ENCODE data around the gene CRELD1. TPM values are rescaled to one million over a fixed set of nuclear protein-coding genes. Genes with fewer than 3 reads are reported as not detected.

The CRELD1 gene
- total RNA-seq, 1 donor from 2014 or later: 16.9 TPM

Other genes starting within 250 kb of the CRELD1 start
- 0.48 and 1.3 TPM in 2 replicates for gene CPNE9, start 230.0 kb upstream of the CRELD1 start, total RNA-seq
- 36.9 and 39.2 TPM in 2 replicates for gene BRPF1, start 202.1 kb upstream of the CRELD1 start, total RNA-seq
- 38.6 and 39.8 TPM in 2 replicates for gene OGG1, start 183.9 kb upstream of the CRELD1 start, total RNA-seq
- 19.5 and 22.5 TPM in 2 replicates for gene CAMK1, start 163.9 kb upstream of the CRELD1 start, total RNA-seq
- 70.0 and 73.2 TPM in 2 replicates for gene TADA3, start 141.4 kb upstream of the CRELD1 start, total RNA-seq
- gene ARPC4, start 140.8 kb upstream of the CRELD1 start, total RNA-seq: 147 and 156 TPM in 2 replicates
- 28.3 and 31.0 TPM in 2 replicates for gene TTLL3, start 123.6 kb upstream of the CRELD1 start, total RNA-seq
- 55.2 and 58.0 TPM in 2 replicates for gene RPUSD3, start 89.8 kb upstream of the CRELD1 start, total RNA-seq
- gene CIDEC, start 53.6 kb upstream of the CRELD1 start, total RNA-seq: not detected in 2 replicates
- 41.1 TPM in 2 replicates for gene JAGN1, start 43.2 kb upstream of the CRELD1 start, total RNA-seq
- gene IL17RE, start 31.0 kb upstream of the CRELD1 start, total RNA-seq: 1.4 and 1.7 TPM in 2 replicates
- 6.0 and 7.3 TPM in 2 replicates for gene IL17RC, start 16.7 kb upstream of the CRELD1 start, total RNA-seq
- gene PRRT3, start 18.6 kb downstream of the CRELD1 start, total RNA-seq: 5.7 and 6.4 TPM in 2 replicates
- 39.8 and 42.6 TPM in 2 replicates for gene EMC3, start 53.0 kb downstream of the CRELD1 start, total RNA-seq
- gene FANCD2, start 92.6 kb downstream of the CRELD1 start, total RNA-seq: 65.4 and 67.9 TPM in 2 replicates
- gene FANCD2OS, start 174.4 kb downstream of the CRELD1 start, total RNA-seq: not detected in 2 replicates
- gene BRK1, start 181.8 kb downstream of the CRELD1 start, total RNA-seq: 125 and 138 TPM in 2 replicates
- 80.1 and 80.8 TPM in 2 replicates for gene VHL, start 207.9 kb downstream of the CRELD1 start, total RNA-seq
- gene IRAK2, start 231.1 kb downstream of the CRELD1 start, total RNA-seq: 0.39 and 0.44 TPM in 2 replicates

Measured in neural crest cell (in vitro differentiated cells).